HG03558 (cell line): ENCODE measurements around the gene BRCA2.

Experiments
- ATAC-seq: cut with Tn5 transposase; IDR thresholded peaks from one replicate; pipeline ENCODE4 v1.9.1; 2021; ENCODE audit warnings: moderate number of reproducible peaks; ENCODE audit not compliant: unreplicated experiment; ENCODE audit errors: extremely low read depth

BRCA2 gene

GRCh38 chr13:32315238-32316027 lies at the start of gene BRCA2, which contains the start of gene ZAR1L:
TSS of gene BRCA2 (plus strand) at chr13:32315508. CDS start at chr13:32316461, 953 bp downstream.
TSS of gene ZAR1L (minus strand) at chr13:32315363. CDS start at chr13:32311925, 3,438 bp downstream.
- ATAC-seq, result peak; percentile 83

- no peak for ATAC-seq
These were observed 49.6 kb upstream of the BRCA2 start for GRCh38 chr13:32265726-32266125.

GRCh38 chr13:32266130-32266529 lies 49.2 kb upstream of the BRCA2 start:
- ATAC-seq, result no peak

GRCh38 chr13:32267836-32268439 lies 47.4 kb upstream of the BRCA2 start:
- ATAC-seq, result peak; percentile 66

GRCh38 chr13:32272021-32272683 lies 43.2 kb upstream of the BRCA2 start:
- no peak for ATAC-seq

- no peak for ATAC-seq
These were observed 37.5 kb upstream of the BRCA2 start for GRCh38 chr13:32277839-32278238.

- ATAC-seq, result no peak
These were observed 36.9 kb upstream of the BRCA2 start for GRCh38 chr13:32278426-32278825.

GRCh38 chr13:32281096-32281495 lies 34.2 kb upstream of the BRCA2 start:
- ATAC-seq, result no peak

GRCh38 chr13:32282096-32282711 lies 33.1 kb upstream of the BRCA2 start:
- no peak for ATAC-seq

GRCh38 chr13:32284927-32285632 lies 30.2 kb upstream of the BRCA2 start:
- no peak for ATAC-seq

GRCh38 chr13:32285633-32285965 lies 29.7 kb upstream of the BRCA2 start:
- no peak for ATAC-seq

- ATAC-seq, result no peak
These were observed 18.1 kb upstream of the BRCA2 start for GRCh38 chr13:32297206-32297605.

GRCh38 chr13:32298695-32299094 lies 16.6 kb upstream of the BRCA2 start:
- ATAC-seq, result no peak

- no peak for ATAC-seq
These were observed 15.4 kb upstream of the BRCA2 start for GRCh38 chr13:32299893-32300292.

GRCh38 chr13:32300406-32300805 lies 14.9 kb upstream of the BRCA2 start:
- ATAC-seq, result no peak

- ATAC-seq, result no peak
These were observed 14.4 kb upstream of the BRCA2 start for GRCh38 chr13:32300920-32301319.

GRCh38 chr13:32302461-32302860 lies 12.8 kb upstream of the BRCA2 start:
- no peak for ATAC-seq

GRCh38 chr13:32305646-32306045 lies 9.7 kb upstream of the BRCA2 start:
- ATAC-seq, result no peak

- no peak for ATAC-seq
These were observed 5.8 kb upstream of the BRCA2 start for GRCh38 chr13:32309312-32310133.
